Ureter (tissue), 1 donor: ENCODE measurements around the gene TPRX1. TPM values are rescaled to one million over a fixed set of nuclear protein-coding genes. Genes with fewer than 3 reads are reported as not detected.
"Not testable (repeated sequence)": the region's sequence is repeated elsewhere in the genome, so short reads cannot be mapped to it uniquely, and the experiment has no call there.

Experiments
- DNase-seq: peaks from one replicate; pipeline ENCODE4 v3.0.0-alpha.2; 2020; ENCODE audit warnings: low spot score
- total RNA-seq: library from RNA; stranded (reverse); gene quantifications from one replicate; pipeline ENCODE4 v1.2.4, GENCODE V29; 2023
- donor health status: DM: yes; HTN: yes; CAD: no.

TPRX1 gene
- not detected for total RNA-seq

GRCh38 chr19:47804451-47804850 is at the start of gene TPRX1:
Gene TPRX1, minus strand, starts transcription at chr19:47804551. Its CDS starts 12 bp downstream, at chr19:47804539.
- DNase-seq, result not testable (repeated sequence)

GRCh38 chr19:47853003-47853402 is 48.7 kb upstream of the TPRX1 start:
- DNase-seq, result no peak

GRCh38 chr19:47848823-47849473 is 44.6 kb upstream of the TPRX1 start:
- DNase-seq, result no peak

- no peak for DNase-seq
Observed at GRCh38 chr19:47848425-47848822, 44.1 kb upstream of the TPRX1 start.

GRCh38 chr19:47842941-47843340 is 38.6 kb upstream of the TPRX1 start:
- DNase-seq, result no peak

GRCh38 chr19:47839913-47840312 is 35.6 kb upstream of the TPRX1 start:
- no peak for DNase-seq

- DNase-seq, result no peak
Observed at GRCh38 chr19:47839411-47839810, 35.1 kb upstream of the TPRX1 start.

- DNase-seq, result no peak
Observed at GRCh38 chr19:47836038-47836437, 31.7 kb upstream of the TPRX1 start.

GRCh38 chr19:47832723-47833122 is 28.4 kb upstream of the TPRX1 start:
- no peak for DNase-seq

GRCh38 chr19:47826800-47827199 is 22.4 kb upstream of the TPRX1 start:
- no peak for DNase-seq

GRCh38 chr19:47824396-47824795 is 20.0 kb upstream of the TPRX1 start:
- DNase-seq, result no peak

- no peak for DNase-seq
Observed at GRCh38 chr19:47821460-47822020, 17.2 kb upstream of the TPRX1 start, which contains the start of gene CRX. Gene CRX, plus strand, starts transcription at chr19:47821937. Its CDS starts 12,507 bp downstream, at chr19:47834444.

GRCh38 chr19:47820410-47820809 is 16.1 kb upstream of the TPRX1 start:
- DNase-seq, result no peak

GRCh38 chr19:47819858-47820257 is 15.5 kb upstream of the TPRX1 start:
- no peak for DNase-seq

GRCh38 chr19:47818221-47818620 is 13.9 kb upstream of the TPRX1 start:
- not testable (repeated sequence) for DNase-seq

GRCh38 chr19:47816270-47816669 is 11.9 kb upstream of the TPRX1 start:
- not testable (repeated sequence) for DNase-seq

GRCh38 chr19:47813995-47814328 is 9.6 kb upstream of the TPRX1 start:
- no peak for DNase-seq

- peak; percentile 67 for DNase-seq
Observed at GRCh38 chr19:47813304-47813994, 9.1 kb upstream of the TPRX1 start.

GRCh38 chr19:47806435-47806834 is 2.1 kb upstream of the TPRX1 start:
- no peak for DNase-seq

- DNase-seq, result no peak
Observed at GRCh38 chr19:47805313-47805712, 962 bp upstream of the TPRX1 start.

- DNase-seq, result not testable (repeated sequence)
Observed at GRCh38 chr19:47803671-47804070, 680 bp downstream of the TPRX1 start.

GRCh38 chr19:47803148-47803547 is 1.2 kb downstream of the TPRX1 start:
- DNase-seq, result not testable (repeated sequence)

- DNase-seq, result no peak
Observed at GRCh38 chr19:47802521-47803043, 1.8 kb downstream of the TPRX1 start.
